Type B pancreatic cell (in vitro differentiated cells): ENCODE measurements around the gene PROS1. TPM values are rescaled to one million over a fixed set of nuclear protein-coding genes. Genes with fewer than 3 reads are reported as not detected.
"Not testable (repeated sequence)": the region's sequence is repeated elsewhere in the genome, so short reads cannot be mapped to it uniquely, and the experiment has no call there.

Experiments
- DNase-seq: peaks from one replicate; pipeline ENCODE4 v3.0.0; 2021; ENCODE audit warnings: mixed read lengths; ENCODE audit not compliant: unreplicated experiment; ENCODE audit errors: extremely low spot score
- H3K27ac Mint-ChIP-seq: 2 replicates; pipeline ENCODE4 v1.8.0; 2021; ENCODE audit warnings: mild to moderate bottlenecking, mixed read lengths
- H3K27me3 Mint-ChIP-seq: 2 replicates; pipeline ENCODE4 v1.8.0; 2021; ENCODE audit warnings: mixed read lengths
- H3K36me3 Mint-ChIP-seq: 2 replicates; pipeline ENCODE4 v1.8.0; 2021; ENCODE audit warnings: mixed read lengths
- H3K4me1 Mint-ChIP-seq: one replicate; pipeline ENCODE4 v1.8.0; 2021; ENCODE audit warnings: mixed read lengths; ENCODE audit not compliant: unreplicated experiment
- H3K4me3 Mint-ChIP-seq: 2 replicates; pipeline ENCODE4 v1.8.0; 2021; ENCODE audit warnings: mild to moderate bottlenecking, mixed read lengths
- H3K9me3 Mint-ChIP-seq: 2 replicates; pipeline ENCODE4 v1.8.0; 2021; ENCODE audit warnings: mixed read lengths
- total RNA-seq: library from RNA; stranded (reverse); gene quantifications from 2 replicates; pipeline ENCODE4 v1.2.1, GENCODE V29; 2021; ENCODE audit warnings: low replicate concordance
- TF ChIP-seq, protein P1 (sequence below): fragments of 200-600 bp; sonication (generic); conservative IDR thresholded peaks from 2 replicates; pipeline ENCODE4 v1.5.0; 2021; ENCODE audit warnings: antibody characterized with exemption, mild to moderate bottlenecking

The PROS1 gene
- total RNA-seq, 1 donor from 2014 or later: 7.8 TPM

DNA sequence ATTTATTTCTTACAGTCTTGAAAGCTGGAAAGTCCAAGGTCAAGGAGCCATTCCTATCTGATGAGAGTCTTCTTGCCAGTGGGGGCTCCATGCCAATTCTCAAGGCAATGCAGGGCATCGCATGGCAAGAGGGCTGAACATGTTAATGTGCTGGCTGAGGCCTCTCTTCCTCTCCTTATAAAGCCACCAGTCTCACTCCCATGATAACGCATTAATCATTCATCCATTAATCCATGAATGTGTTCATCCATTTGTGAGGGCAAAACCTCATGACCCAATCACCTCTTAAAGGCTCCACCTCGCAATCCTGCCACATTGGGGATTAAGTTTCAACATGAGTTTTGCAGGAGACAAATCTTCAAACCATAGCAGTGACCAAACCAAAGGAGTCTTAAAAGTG lies 118.3 kb downstream of the PROS1 start:
- H3K27ac Mint-ChIP-seq: no peak overlapping the region
- no peaks in the 10 kb centered on the region for H3K36me3 Mint-ChIP-seq
- no peaks in the 10 kb centered on the region for H3K27me3 Mint-ChIP-seq
- TF ChIP-seq, protein P1, sequence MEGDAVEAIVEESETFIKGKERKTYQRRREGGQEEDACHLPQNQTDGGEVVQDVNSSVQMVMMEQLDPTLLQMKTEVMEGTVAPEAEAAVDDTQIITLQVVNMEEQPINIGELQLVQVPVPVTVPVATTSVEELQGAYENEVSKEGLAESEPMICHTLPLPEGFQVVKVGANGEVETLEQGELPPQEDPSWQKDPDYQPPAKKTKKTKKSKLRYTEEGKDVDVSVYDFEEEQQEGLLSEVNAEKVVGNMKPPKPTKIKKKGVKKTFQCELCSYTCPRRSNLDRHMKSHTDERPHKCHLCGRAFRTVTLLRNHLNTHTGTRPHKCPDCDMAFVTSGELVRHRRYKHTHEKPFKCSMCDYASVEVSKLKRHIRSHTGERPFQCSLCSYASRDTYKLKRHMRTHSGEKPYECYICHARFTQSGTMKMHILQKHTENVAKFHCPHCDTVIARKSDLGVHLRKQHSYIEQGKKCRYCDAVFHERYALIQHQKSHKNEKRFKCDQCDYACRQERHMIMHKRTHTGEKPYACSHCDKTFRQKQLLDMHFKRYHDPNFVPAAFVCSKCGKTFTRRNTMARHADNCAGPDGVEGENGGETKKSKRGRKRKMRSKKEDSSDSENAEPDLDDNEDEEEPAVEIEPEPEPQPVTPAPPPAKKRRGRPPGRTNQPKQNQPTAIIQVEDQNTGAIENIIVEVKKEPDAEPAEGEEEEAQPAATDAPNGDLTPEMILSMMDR: no peak
- no peaks in the 10 kb centered on the region for H3K4me1 Mint-ChIP-seq
- H3K4me3 Mint-ChIP-seq: no peak overlapping the region
- no peak for DNase-seq
- no peaks in the 10 kb centered on the region for H3K9me3 Mint-ChIP-seq

DNA sequence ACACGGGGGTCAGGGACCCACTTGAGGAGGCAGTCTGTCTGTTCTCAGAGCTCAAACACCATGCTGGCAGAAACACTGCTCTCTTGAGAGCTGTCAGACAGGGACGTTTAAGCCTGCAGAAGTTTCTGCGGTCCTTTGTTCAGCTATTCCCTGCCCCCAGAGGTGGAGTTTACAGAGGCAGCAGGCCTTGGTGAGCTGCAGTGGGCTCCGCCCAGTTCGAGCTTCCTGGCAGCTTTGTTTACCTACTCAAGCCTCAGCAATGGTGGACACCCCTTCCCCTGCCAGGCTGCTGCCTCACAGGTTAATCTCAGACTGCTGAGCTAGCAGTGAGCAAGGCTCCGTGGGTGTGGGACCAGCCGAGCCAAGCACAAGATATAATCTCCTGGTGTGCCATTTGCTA lies 121.5 kb downstream of the PROS1 start:
- not testable (repeated sequence) for H3K36me3 Mint-ChIP-seq, H3K9me3 Mint-ChIP-seq, H3K4me3 Mint-ChIP-seq, H3K27me3 Mint-ChIP-seq, H3K4me1 Mint-ChIP-seq, H3K27ac Mint-ChIP-seq, DNase-seq

DNA sequence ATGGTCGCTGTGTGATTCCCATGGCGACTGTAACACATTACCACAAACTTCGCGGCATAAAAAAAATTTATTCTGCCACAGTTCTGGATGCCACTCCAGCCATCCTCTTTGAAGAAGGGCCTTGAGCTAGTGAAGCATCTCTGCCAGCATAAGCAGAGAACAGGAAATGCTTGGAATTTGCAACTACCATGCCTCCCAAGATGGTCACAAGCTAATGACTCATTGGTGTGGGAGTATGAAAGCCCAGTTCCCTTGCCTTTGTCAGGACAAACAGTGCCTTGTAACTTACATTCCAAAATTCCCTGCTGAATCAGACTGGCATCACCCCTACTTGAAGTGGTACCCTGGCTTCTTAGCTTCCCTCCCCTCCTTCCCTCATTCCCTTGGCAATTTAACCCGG lies 129.7 kb downstream of the PROS1 start:
- Mint-ChIP-seq H3K27me3 (no peaks in the 10 kb centered on the region), H3K9me3 (no peaks in the 10 kb centered on the region), H3K4me3 (no peak overlapping the region), H3K4me1 (no peaks in the 10 kb centered on the region), H3K27ac (no peak overlapping the region), H3K36me3 (no peaks in the 10 kb centered on the region)
- DNase-seq: no peak
- TF ChIP-seq, protein P1: no peak

DNA sequence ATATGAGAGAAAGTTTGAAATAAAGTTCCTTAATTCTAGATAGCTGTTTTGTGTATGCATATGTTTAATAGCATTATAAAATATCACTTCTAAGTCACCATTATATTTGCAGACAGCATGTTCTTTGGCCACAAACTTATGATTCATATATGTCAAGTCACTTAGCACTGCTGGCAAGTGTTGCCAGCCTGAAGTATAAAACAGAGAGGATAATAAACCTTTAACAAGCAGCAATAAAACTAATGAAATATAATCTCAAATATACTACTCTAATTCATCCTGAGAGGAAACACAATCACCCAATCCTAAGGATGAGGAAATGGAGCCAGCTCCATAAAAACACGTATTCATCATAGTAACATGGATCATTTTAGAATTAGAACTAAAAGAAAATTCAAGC lies 134.5 kb downstream of the PROS1 start:
- not testable (repeated sequence) for H3K27ac Mint-ChIP-seq, H3K9me3 Mint-ChIP-seq, H3K36me3 Mint-ChIP-seq

More for the DNA sequence above, 134.5 kb downstream of the PROS1 start:
- not testable (repeated sequence) for DNase-seq, H3K4me1 Mint-ChIP-seq, H3K27me3 Mint-ChIP-seq, H3K4me3 Mint-ChIP-seq

Other genes with a start within 250 kb of the PROS1 start
- gene ARL13B, start 6.3 kb upstream of the PROS1 start, total RNA-seq: 7.0 and 12.8 TPM in 2 replicates
- gene STX19, start 54.7 kb upstream of the PROS1 start, total RNA-seq: 0.70 and 1.3 TPM in 2 replicates
- 7.1 and 8.0 TPM in 2 replicates for gene DHFR2, start 89.0 kb upstream of the PROS1 start, total RNA-seq
- gene NSUN3, start 89.2 kb upstream of the PROS1 start, total RNA-seq: 9.6 and 10.7 TPM in 2 replicates